Activated naive CD4-positive, alpha-beta T cell treated with anti-CD3 and anti-CD28 coated beads, Interleukin-2, amount 50 U/mL, for 72 hours (primary cell): ENCODE measurements around the gene SOAT2. TPM values are rescaled to one million over a fixed set of nuclear protein-coding genes. Genes with fewer than 3 reads are reported as not detected.
"Not testable (repeated sequence)": the region's sequence is repeated elsewhere in the genome, so short reads cannot be mapped to it uniquely, and the experiment has no call there.

Experiments
- ATAC-seq, 2 donors: fragments of 150-1000 bp; cut with Tn5 transposase; 2 replicates each; pipeline ENCODE4 v1.10.0; 2021; ENCODE audit warnings: mild to moderate bottlenecking in 2 of 2, moderate library complexity in 2 of 2
- DNase-seq, 2 donors: peaks; one replicate each; pipeline ENCODE4 v3.0.0; 2021 to 2022; ENCODE audit warnings: low spot score in 2 of 2
- H3K27ac Mint-ChIP-seq, 2 donors: one replicate each; pipeline ENCODE4 v1.8.0; 2022; ENCODE audit warnings: mild to moderate bottlenecking in 2 of 2, mixed read lengths in 2 of 2
- H3K36me3 Mint-ChIP-seq, 2 donors: one replicate each; pipeline ENCODE4 v1.8.0; 2022; ENCODE audit warnings: mixed read lengths in 2 of 2
- H3K9me3 Mint-ChIP-seq, 2 donors: one replicate each; pipeline ENCODE4 v1.8.0; 2022; ENCODE audit warnings: mixed read lengths in 2 of 2
- total RNA-seq, 2 donors: library from RNA; stranded (reverse); gene quantifications; one replicate each; pipeline ENCODE4 v1.2.3, GENCODE V29; 2022

Gene SOAT2
- total RNA-seq, 2 donors from 2014 or later, result 0.35 to 0.59 TPM

DNA sequence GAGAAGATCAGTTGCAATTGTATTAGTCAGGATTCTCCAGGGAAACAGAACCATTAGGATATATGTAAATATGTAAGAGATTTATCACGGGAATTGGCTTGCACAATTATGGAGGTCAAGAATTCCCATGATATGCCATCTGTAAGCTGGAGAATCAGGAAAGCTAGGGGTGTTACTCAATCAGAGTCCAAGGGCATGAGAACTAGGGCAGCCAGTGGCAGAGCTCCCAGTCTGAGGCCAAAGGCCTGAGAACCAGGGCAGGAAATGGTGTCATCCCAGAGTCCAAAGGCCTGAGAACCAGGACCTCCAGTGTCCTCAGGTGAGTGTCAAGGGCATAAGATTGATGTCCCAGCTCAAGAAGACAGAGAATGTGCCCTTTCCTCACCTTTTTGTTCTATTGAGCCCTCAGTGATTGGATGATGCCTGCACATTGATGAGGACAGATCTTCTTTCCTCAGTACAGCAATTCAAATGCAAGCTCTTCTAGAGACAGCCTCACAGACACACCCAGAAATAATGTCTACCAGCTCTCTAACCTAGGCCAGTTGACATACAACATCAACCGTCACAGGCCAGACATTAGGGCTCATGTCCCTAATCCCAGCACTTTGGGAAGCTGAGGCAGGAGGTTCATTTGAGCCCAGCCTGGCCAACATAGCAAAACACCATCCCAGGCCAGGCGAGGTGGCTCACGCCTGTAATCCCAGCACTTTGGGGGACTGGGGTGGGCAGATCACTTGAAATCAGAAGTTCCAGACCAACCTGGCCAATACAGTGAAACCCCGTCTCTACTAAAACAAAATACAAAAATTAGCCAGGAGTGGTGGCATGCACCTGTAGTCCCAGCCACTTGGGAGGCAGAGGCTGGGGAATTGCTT lies 42.3 kb downstream of the SOAT2 start:
- Mint-ChIP-seq H3K36me3 (no peaks in the 10 kb centered on the region), H3K27ac (no peak overlapping the region), H3K9me3 (no peaks in the 10 kb centered on the region)
- ATAC-seq (no peak), DNase-seq (no peak)

DNA sequence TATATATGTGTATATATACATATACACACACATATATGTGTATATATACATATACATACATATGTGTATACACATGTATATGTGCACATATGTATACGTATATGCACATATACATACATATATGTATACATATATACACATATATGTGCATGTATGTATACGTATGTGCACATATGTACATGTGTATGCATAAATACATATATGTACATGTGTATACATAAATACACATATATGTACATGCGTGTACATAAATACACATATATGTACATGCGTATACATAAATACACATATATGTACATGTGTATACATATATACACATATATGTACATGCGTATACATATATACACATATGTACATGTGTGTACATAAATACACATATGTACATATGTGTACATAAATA lies 43.9 kb downstream of the SOAT2 start:
- Mint-ChIP-seq H3K36me3 (no peaks in the 10 kb centered on the region), H3K9me3 (no peaks in the 10 kb centered on the region), H3K27ac (no peak overlapping the region)
- DNase-seq (no peak), ATAC-seq (no peak)

DNA sequence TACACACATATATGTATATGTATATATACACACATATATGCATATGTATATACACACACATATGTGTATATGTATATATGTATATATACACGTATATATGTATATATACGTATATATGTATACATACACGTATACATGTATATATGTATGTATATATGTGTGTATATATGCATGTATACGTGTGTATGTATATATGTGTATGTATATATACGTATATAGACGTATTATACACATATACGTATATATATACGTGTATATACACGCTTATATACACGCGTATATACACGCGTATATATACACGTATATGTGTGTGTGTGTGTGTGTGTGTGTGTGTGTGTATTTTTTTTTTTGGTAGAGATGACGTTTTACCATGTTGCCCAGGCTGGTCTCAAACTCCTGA lies 44.4 kb downstream of the SOAT2 start:
- Mint-ChIP-seq H3K27ac (no peak overlapping the region), H3K9me3 (no peaks in the 10 kb centered on the region), H3K36me3 (no peaks in the 10 kb centered on the region)
- no peak for ATAC-seq
- DNase-seq, result no peak

DNA sequence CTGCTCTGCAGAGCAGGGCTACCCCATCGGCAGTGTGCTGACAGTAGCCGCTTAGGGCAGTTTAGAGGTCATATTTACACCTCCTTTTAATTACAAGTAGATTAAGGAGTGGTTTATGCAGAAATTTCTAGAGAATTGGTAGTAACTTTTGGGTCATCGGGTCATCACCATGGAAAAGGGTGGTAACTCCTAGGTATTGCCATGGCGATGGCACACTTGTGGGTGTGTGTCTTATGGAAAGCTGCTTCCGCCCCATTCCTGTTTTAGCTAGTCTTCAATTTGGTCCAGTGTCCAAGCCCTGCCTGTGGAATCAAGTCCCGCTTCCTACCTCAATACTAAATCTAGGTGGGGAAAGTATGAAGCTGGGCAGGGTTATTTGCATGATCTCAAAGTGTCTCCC lies 47.8 kb downstream of the SOAT2 start:
- ATAC-seq (no peak), DNase-seq (no peak)
- no peak overlapping the region for H3K27ac Mint-ChIP-seq
- no peaks in the 10 kb centered on the region for H3K9me3 Mint-ChIP-seq
- no peaks in the 10 kb centered on the region for H3K36me3 Mint-ChIP-seq

DNA sequence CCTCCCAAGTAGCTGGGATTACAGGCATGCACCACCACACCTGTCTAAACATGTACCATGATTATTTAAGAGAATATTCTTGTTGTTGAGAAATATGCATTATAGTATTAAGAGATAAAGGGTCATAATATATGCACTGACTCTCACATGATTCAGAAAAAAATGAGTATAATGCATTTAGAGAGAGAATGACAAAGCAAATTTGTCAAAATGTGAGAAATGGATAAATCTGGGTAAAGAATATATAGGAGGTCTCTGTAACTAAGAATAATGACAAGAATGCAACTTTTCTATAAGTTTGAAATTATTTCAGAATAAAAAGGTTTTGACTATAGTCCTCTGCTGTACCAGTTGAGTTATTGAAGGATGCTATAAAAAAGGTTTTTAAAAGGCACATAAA lies 49.1 kb downstream of the SOAT2 start:
- no peaks in the 10 kb centered on the region for H3K36me3 Mint-ChIP-seq
- no peaks in the 10 kb centered on the region for H3K9me3 Mint-ChIP-seq
- DNase-seq (no peak), ATAC-seq (no peak)
- no peak overlapping the region for H3K27ac Mint-ChIP-seq

DNA sequence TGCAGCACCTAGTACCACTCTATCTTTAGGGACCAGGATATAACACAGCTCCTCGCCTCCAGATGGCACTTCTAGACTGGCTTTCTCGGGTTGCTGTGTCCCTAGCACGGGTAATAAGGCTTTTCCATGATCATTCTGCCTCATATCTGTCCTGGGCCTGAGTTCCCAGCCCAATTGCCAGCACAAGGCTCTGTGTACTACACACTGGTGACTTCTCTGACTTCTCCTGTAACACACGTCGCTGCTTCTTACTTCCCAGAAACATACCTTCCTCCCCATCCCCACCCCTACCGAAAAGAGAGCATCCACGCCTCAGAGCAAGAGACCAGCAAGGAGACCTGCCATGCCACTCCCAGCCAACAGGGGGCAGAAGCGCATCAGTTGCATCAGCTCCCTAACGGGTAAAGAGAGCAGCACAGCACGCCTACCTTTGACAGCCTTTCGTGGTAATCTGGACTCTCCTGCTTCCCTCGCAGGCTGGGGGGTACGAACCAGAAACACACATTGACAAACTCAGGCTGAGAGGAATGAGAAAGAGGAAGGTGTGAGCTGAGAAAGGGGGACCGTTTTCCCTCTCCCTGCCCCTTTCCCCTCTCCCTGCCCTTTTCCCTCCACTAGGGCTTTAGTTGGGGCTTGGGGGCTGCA lies 56.0 kb downstream of the SOAT2 start:
- H3K27ac Mint-ChIP-seq, result peak overlapping the region; percentile 53 to 79
- DNase-seq, result peak; percentile 85 to 96
- no peaks in the 10 kb centered on the region for H3K9me3 Mint-ChIP-seq
- H3K36me3 Mint-ChIP-seq, result no peaks in the 10 kb centered on the region
- ATAC-seq, result peak; percentile 98

DNA sequence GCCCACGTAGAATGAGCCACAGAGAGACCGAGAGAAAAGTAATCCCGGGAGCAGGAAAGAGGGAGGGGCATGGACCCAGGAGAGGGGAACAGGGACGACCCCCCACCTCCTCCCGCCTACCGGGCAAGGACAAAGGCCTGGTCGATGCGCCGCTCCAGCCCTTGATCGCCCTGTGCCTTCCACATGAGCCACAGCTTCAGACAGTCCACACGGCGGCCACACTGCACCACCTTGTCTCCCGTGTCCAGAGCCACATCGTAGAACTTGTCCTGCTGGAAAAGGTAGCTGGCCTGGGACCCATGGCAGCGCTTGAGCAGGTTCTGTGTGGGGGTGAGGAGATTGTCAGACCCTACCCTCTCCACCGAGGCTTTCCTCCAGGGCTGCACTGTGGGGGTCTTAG lies 56.7 kb downstream of the SOAT2 start:
- DNase-seq (no peak), ATAC-seq (no peak)
- H3K9me3 Mint-ChIP-seq, result no peaks in the 10 kb centered on the region
- H3K36me3 Mint-ChIP-seq, result no peaks in the 10 kb centered on the region
- peak overlapping the region in 1 of 2 donors; percentile 53 for H3K27ac Mint-ChIP-seq

DNA sequence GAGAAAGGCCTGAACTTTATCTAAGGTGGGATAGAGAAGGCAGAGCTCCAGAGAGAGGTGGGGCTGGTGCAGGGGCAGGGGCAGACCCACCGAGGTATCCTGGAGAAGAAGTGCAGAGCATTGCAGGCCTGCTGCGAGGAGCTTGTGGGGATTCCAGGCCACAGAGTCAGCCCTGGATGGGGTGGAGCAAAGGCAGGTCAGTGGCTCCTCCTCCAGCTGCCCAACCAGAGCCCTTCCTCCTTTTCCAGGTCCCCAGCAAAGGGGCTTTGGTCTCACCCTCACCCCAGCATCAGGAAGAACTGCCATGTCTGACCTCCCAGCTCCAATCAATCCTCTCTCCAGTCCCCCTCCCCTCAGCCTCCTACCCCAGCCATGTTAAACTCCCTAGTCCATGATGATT lies 57.4 kb downstream of the SOAT2 start:
- Mint-ChIP-seq H3K36me3 (no peaks in the 10 kb centered on the region), H3K27ac (peak overlapping the region in 1 of 2 donors; percentile 33), H3K9me3 (no peaks in the 10 kb centered on the region)
- ATAC-seq (no peak), DNase-seq (no peak)

DNA sequence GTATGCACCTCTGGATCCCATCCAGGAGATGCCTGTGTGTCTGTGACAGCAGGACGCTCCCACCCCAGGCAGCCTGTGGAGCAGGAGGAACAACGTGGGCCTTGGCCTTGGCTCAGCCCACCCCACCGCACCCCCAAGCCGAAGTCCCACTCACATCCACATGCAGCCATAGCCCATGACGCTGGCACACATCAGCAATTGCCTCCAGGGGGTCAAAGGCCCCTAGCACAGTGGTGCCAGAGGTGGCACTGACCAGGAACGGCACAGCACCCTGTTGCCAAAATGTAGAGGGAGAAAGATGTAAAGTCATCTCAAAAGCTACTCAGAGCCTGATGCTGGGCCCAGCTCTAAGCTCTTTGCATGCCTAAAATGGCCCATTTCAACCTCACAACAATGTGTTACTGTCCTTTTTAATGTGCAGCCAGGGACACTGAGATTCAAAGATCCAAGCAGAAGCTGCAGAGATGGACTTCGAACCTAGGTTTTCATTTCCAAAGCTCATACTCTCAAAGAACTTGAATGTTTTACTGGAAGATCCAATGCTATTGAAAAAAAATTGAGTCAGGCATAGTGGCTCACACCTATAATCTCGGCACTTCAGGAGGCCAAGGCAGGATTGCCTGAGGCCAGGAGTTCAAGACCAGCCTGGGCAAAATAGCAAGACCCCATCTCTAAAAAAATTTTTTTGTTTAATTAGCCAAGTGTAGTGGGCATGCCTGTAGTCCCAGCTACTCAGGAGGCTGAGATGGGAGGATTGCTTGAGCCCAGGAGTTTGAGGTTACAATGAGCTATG lies 58.0 kb downstream of the SOAT2 start:
- no peak for DNase-seq
- Mint-ChIP-seq H3K36me3 (no peaks in the 10 kb centered on the region), H3K9me3 (no peaks in the 10 kb centered on the region), H3K27ac (no peak overlapping the region)
- ATAC-seq, result no peak

DNA sequence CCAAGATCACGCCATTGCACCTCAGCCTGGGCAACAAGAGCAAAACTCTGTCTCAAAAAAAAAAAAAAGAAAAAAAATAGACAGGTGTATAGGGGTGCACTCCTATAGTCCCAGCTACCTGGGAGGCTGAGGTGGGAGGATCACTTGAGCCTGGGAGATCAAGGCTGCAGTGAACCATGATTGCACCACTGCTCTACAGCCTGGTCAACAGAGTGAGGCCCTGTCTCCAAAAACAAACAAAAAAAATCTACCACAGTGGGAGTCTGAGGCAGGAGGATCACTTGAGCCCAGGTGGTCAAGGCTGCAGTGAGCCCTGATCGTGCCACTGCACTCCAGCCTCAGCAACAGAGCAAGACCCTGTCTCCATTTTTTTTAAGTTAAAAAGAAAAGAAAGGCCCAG lies 59.7 kb downstream of the SOAT2 start:
- H3K27ac Mint-ChIP-seq, H3K9me3 Mint-ChIP-seq, ATAC-seq, DNase-seq, H3K36me3 Mint-ChIP-seq: not testable (repeated sequence)

DNA sequence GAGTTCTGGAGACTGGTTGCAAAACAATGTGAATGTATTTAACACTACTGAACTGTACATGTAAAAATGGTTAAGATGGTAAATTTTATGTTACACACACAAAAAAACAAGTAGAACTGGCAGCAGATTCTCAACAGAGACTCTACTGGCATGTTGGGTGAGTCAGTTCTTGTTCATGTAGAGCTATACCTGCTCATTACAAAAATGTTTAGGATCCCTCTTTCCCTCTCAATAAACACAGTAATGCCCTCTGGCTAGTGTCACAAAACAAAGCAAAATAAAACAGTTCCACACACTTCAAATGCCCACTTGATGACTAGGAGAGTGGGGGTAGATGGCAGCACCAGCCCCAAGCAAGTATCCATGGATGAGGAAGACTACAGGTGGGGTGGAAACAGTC lies 63.6 kb downstream of the SOAT2 start:
- DNase-seq (no peak), ATAC-seq (no peak)
- H3K9me3 Mint-ChIP-seq, result no peaks in the 10 kb centered on the region
- no peaks in the 10 kb centered on the region for H3K36me3 Mint-ChIP-seq
- H3K27ac Mint-ChIP-seq, result no peak overlapping the region

DNA sequence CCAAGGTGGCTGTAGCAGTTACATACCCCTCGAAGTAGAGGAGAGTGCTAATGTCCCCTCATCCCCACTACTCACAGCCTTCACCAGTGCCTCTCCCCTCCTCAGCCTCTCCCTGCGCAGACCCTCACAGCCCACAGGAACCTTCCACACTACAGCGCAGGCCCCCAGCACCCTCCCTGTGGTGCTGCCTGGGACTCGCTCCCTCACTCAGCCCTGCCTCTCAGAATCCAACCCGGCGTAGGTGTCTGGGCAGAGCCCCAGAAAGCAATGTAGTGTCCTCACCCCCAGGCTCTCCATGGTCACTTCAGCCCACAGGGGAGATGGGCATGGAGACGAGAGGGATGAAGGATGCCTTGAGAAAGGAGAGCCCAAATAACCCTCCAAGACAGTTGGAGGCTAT lies 66.4 kb downstream of the SOAT2 start:
- no peaks in the 10 kb centered on the region for H3K9me3 Mint-ChIP-seq
- H3K27ac Mint-ChIP-seq, result peak overlapping the region in 1 of 2 donors; percentile 41
- DNase-seq (peak in 1 of 2 donors; percentile 6), ATAC-seq (no peak)
- H3K36me3 Mint-ChIP-seq, result no peaks in the 10 kb centered on the region

DNA sequence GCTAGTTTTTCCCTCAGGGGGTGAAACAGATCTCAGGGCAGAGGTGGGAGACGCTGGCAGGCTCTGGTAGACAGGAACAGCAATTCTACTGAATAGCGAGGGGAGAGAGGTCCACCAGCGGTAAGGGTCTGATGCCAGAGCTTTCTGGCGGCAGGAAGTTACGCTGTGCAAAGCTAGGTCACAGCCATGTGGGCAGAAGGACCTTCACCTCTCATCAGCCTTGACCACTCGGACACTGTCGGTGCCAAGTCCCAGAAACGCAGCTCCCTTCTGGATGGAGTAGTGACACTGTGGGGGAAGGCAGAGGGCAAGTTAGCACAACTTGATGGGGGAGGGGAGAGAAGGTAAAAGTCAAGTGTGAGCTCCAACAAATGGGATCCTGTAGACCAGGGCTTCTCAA lies 66.9 kb downstream of the SOAT2 start:
- ATAC-seq, result no peak

DNA sequence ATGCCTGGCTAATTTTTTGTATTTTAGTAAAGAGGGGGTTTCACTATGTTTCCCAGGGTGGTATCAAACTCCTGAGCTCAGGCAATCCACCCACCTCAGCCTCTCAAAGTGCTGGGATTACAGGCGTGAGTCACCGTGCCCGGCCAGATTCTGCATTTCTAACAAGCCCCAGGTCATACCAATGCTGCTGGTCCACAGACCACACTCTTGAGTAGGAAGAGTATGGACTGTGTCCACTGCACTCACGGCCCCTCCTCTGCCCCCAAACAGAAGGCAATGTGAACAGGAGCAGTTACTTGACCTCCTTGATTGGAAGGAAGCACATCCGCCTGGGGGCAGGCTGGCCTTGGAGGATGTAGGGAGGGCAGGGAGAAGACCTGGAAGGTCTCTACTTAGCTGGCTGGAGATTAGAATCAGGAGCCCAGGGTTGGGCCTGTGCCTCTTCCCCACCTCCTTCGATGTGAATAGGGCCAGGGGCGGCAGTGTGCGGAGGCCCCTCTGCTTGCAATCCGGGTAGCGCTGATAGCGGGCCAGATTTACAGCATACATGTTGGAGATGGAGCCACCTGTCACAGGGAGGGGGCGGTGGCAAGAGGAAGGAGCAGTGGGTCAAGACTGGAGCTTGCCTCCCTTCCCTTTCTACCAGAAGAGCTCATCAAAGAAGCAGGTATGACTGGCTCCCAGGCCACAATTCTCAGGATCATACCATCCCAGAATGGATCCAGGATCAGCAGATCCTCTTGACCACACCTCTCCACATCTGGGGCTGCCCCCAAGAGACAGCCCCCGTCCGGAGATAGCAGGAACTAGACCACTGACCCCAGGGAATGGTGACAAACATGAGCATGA lies 67.8 kb downstream of the SOAT2 start:
- no peak for ATAC-seq
- Mint-ChIP-seq H3K36me3 (no peaks in the 10 kb centered on the region), H3K27ac (peak overlapping the region; percentile 3 to 44), H3K9me3 (no peaks in the 10 kb centered on the region)
- peak in 1 of 2 donors; percentile 35 for DNase-seq

More for the DNA sequence above, 66.9 kb downstream of the SOAT2 start:
- peak in 1 of 2 donors; percentile 40 for DNase-seq
- no peaks in the 10 kb centered on the region for H3K36me3 Mint-ChIP-seq
- no peaks in the 10 kb centered on the region for H3K9me3 Mint-ChIP-seq
- H3K27ac Mint-ChIP-seq, result peak overlapping the region in 1 of 2 donors; percentile 41

DNA sequence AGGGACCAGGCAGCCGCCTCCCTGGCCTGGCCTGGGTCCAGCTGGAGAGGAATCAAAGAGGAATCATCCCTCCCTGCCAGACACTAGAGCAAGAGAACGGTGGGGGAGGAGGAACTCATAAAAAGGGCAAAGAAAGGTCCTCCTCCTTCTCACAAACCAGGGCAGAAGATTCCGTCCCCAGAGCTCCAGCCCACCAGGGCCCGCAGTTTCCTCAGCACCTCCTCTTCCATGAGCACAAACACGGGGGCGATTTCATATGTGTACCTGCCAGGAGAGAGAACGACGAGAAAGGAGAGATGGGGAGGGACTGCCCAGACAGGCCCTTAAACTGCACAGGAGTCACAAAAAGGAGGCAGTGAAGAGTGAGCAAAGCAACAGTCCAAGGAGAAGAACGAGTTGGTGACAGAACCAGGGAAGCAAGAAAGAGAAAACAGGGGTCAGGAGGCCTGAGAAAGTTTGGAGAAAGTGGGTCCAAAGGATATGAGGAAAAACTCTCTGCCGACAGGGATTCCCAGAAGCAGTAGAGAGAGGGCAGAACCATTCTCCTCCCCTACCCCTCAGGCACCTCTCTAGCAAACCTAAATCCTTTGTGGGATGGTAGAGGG lies 68.5 kb downstream of the SOAT2 start:
- Mint-ChIP-seq H3K27ac (peak overlapping the region; percentile 3 to 44), H3K9me3 (no peaks in the 10 kb centered on the region), H3K36me3 (no peaks in the 10 kb centered on the region)
- no peak for ATAC-seq
- no peak for DNase-seq

DNA sequence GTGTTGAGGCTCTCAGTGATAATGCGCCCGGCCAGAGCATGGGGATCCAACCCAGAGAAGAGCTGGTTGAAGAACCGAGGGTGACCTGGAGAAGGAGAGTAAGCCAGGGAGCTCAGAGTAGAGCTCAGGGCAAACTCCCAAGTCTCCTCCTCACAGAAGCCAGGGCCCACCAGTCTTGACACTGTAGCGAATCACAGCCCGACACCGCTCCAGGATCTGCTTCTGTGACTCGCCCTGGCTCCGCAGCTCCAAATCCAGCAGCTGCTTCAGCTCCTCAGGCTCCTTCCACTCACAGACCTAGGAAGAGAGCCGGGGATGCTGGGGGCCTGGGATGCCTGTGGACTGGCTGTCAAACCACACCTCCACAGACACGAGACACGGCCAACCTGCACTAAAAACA lies 69.1 kb downstream of the SOAT2 start:
- H3K27ac Mint-ChIP-seq, result no peak overlapping the region
- ATAC-seq (no peak), DNase-seq (peak in 1 of 2 donors; percentile 26)
- H3K9me3 Mint-ChIP-seq, result no peaks in the 10 kb centered on the region
- H3K36me3 Mint-ChIP-seq, result no peaks in the 10 kb centered on the region
